H9 (cell line): Measurements from ENCODE around the gene VWDE. TPM values are rescaled to one million over a fixed set of nuclear protein-coding genes. Genes with fewer than 3 reads are reported as not detected.

ENCODE experiments used
- DNase-seq: peaks from one replicate; pipeline ENCODE4 v3.0.0-alpha.2; 2017
- H2AFZ ChIP-seq: one replicate; pipeline ENCODE4 v1.6.1; 2013; ENCODE audit warnings: mild to moderate bottlenecking, low read length, control low read depth, moderate library complexity
- H2AK5ac ChIP-seq: 2 replicates; pipeline ENCODE4 v1.6.1; 2013; ENCODE audit warnings: low read length, control low read depth, mixed read lengths; ENCODE audit not compliant: insufficient read length
- H2BK120ac ChIP-seq: one replicate; pipeline ENCODE4 v1.6.1; 2013; ENCODE audit warnings: low read depth, mild to moderate bottlenecking, low read length, control low read depth, inconsistent platforms; ENCODE audit not compliant: poor library complexity, severe bottlenecking
- H2BK12ac ChIP-seq: 2 replicates; pipeline ENCODE4 v1.6.1; 2013; ENCODE audit warnings: low read length, control low read depth, mixed read lengths, low read depth; ENCODE audit not compliant: insufficient read length
- H2BK15ac ChIP-seq: 2 replicates; pipeline ENCODE4 v1.6.1; 2013; ENCODE audit warnings: low read depth, low read length, control low read depth
- H2BK20ac ChIP-seq: one replicate; pipeline ENCODE4 v1.6.1; 2013; ENCODE audit warnings: low read depth, mild to moderate bottlenecking, low read length, control low read depth, inconsistent platforms; ENCODE audit not compliant: poor library complexity, severe bottlenecking
- H2BK5ac ChIP-seq: 2 replicates; pipeline ENCODE4 v1.6.1; 2013; ENCODE audit warnings: low read length, control low read depth, mixed read lengths; ENCODE audit not compliant: insufficient read length
- H3K14ac ChIP-seq: 2 replicates; pipeline ENCODE4 v1.6.1; 2013; ENCODE audit warnings: low read length, control low read depth; ENCODE audit not compliant: insufficient read depth
- H3K18ac ChIP-seq: 2 replicates; pipeline ENCODE4 v1.6.1; 2013; ENCODE audit warnings: low read depth, mild to moderate bottlenecking, mixed read lengths, low read length, control low read depth; ENCODE audit not compliant: insufficient read length
- H3K23ac ChIP-seq: 2 replicates; pipeline ENCODE4 v1.6.1; 2013; ENCODE audit warnings: low read length, control low read depth, mixed read lengths, low read depth; ENCODE audit not compliant: insufficient read length
- H3K23me2 ChIP-seq: 2 replicates; pipeline ENCODE4 v1.6.1; 2013; ENCODE audit warnings: low read depth, mild to moderate bottlenecking, mixed read lengths, low read length, control low read depth; ENCODE audit not compliant: insufficient read length, poor library complexity, severe bottlenecking
- H3K27ac ChIP-seq: 2 replicates; pipeline ENCODE4 v1.5.1; 2013; ENCODE audit warnings: low read length, control low read depth, mixed read lengths, low read depth; ENCODE audit not compliant: insufficient read length
- H3K27me3 ChIP-seq: 2 replicates; pipeline ENCODE4 v1.6.1; 2013; ENCODE audit warnings: low read length, control low read depth, inconsistent platforms; ENCODE audit not compliant: insufficient read depth
- H3K4ac ChIP-seq: 2 replicates; pipeline ENCODE4 v1.6.1; 2013; ENCODE audit warnings: low read depth, mild to moderate bottlenecking, control low read depth, inconsistent platforms, low read length, moderate library complexity
- H3K4me1 ChIP-seq: 2 replicates; pipeline ENCODE4 v1.6.1; 2013; ENCODE audit warnings: low read length, control low read depth, inconsistent platforms; ENCODE audit not compliant: insufficient read depth
- H3K4me2 ChIP-seq: 2 replicates; pipeline ENCODE4 v1.6.1; 2013; ENCODE audit warnings: low read length, control low read depth, mixed read lengths; ENCODE audit not compliant: insufficient read length, insufficient read depth
- H3K56ac ChIP-seq: 2 replicates; pipeline ENCODE4 v1.6.1; 2013; ENCODE audit warnings: low read depth, mild to moderate bottlenecking, mixed read lengths, low read length, control low read depth; ENCODE audit not compliant: insufficient read length
- H3K79me1 ChIP-seq: 2 replicates; pipeline ENCODE4 v1.6.1; 2013; ENCODE audit warnings: low read depth, mild to moderate bottlenecking, moderate library complexity, low read length, control low read depth, inconsistent platforms; ENCODE audit not compliant: insufficient read depth, poor library complexity, severe bottlenecking
- H3K79me2 ChIP-seq: 2 replicates; pipeline ENCODE4 v1.6.1; 2013; ENCODE audit warnings: low read length, control low read depth, inconsistent platforms; ENCODE audit not compliant: insufficient read depth
- H3K9ac ChIP-seq: 2 replicates; pipeline ENCODE4 v1.6.1; 2013; ENCODE audit warnings: low read length, control low read depth, mixed read lengths; ENCODE audit not compliant: insufficient read length; ENCODE audit errors: extremely low read depth
- H3K9me3 ChIP-seq: one replicate; pipeline ENCODE4 v1.6.1; 2013; ENCODE audit warnings: low read depth, low read length, inconsistent platforms; ENCODE audit not compliant: control insufficient read depth
- H3T11ph ChIP-seq: one replicate; pipeline ENCODE4 v1.6.1; 2013; ENCODE audit warnings: mild to moderate bottlenecking, low read length, control low read depth, inconsistent platforms
- H4K20me1 ChIP-seq: one replicate; pipeline ENCODE4 v1.6.1; 2013; ENCODE audit not compliant: control insufficient read depth, insufficient read length, insufficient read depth
- H4K5ac ChIP-seq: 2 replicates; pipeline ENCODE4 v1.6.1; 2013; ENCODE audit warnings: low read depth, mild to moderate bottlenecking, mixed read lengths, low read length, control low read depth; ENCODE audit not compliant: insufficient read length
- H4K8ac ChIP-seq: replicated peaks from 2 replicates; pipeline ENCODE4 v1.6.1; 2013; ENCODE audit warnings: low read length, control low read depth, mixed read lengths, low read depth; ENCODE audit not compliant: insufficient read length
- H4K91ac ChIP-seq: 2 replicates; pipeline ENCODE4 v1.6.1; 2013; ENCODE audit warnings: low read depth, mild to moderate bottlenecking, moderate library complexity, mixed read lengths, low read length, control low read depth; ENCODE audit not compliant: insufficient read length
- H3K27ac Mint-ChIP-seq, 3 experiments: 2 replicates in 2 of 3; 3 replicates in 1 of 3; pipeline ENCODE4 v1.8.0; 2020 to 2021; ENCODE audit warnings: mixed read lengths in 3 of 3, mild to moderate bottlenecking in 1 of 3, moderate library complexity in 1 of 3
- H3K27me3 Mint-ChIP-seq: 2 replicates; pipeline ENCODE4 v1.8.0; 2021; ENCODE audit warnings: low read depth, mild to moderate bottlenecking, moderate library complexity, mixed read lengths
- H3K36me3 Mint-ChIP-seq, 3 experiments: 2 replicates in 2 of 3; 3 replicates in 1 of 3; pipeline ENCODE4 v1.8.0; 2020 to 2021; ENCODE audit warnings: low read depth in 3 of 3, mixed read lengths in 3 of 3; ENCODE audit not compliant: insufficient read depth in 1 of 3
- H3K4me1 Mint-ChIP-seq, 2 experiments: 2 replicates each; pipeline ENCODE4 v1.8.0; 2020; ENCODE audit warnings: mixed read lengths in 2 of 2
- H3K4me3 Mint-ChIP-seq, 2 experiments: 2 replicates in 1 of 2; 3 replicates in 1 of 2; pipeline ENCODE4 v1.8.0; 2020 to 2021; ENCODE audit warnings: mild to moderate bottlenecking in 2 of 2, mixed read lengths in 2 of 2, moderate library complexity in 1 of 2
- H3K9me3 Mint-ChIP-seq, 2 experiments: 2 replicates in 1 of 2; 3 replicates in 1 of 2; pipeline ENCODE4 v1.8.0; 2020; ENCODE audit warnings: mild to moderate bottlenecking in 2 of 2, mixed read lengths in 2 of 2, moderate library complexity in 1 of 2
- WGBS: extraction: QIAGEN DNeasy Blood & Tissue Kit; methylation state at CpG from one replicate; pipeline ENCODE4 v1.1.7; 2013; ENCODE audit warnings: missing lambda C conversion rate, low lambda C conversion rate, mixed read lengths; ENCODE audit not compliant: insufficient read length; ENCODE audit errors: extremely low coverage; 5-methylcytosine and 5-hydroxymethylcytosine counted together
- total RNA-seq: library from RNA; stranded (reverse); gene quantifications from 2 replicates; pipeline ENCODE4 v1.2.1, GENCODE V29; 2021
- TF ChIP-seq, protein P1 (sequence below): fragments of 200-600 bp; sonication (generic); conservative IDR thresholded peaks from 3 replicates; pipeline ENCODE4 v1.8.0; 2021; ENCODE audit warnings: antibody characterized with exemption, mild to moderate bottlenecking

The VWDE gene
- total RNA-seq, 1 experiment from 2014 or later, result 18.1 TPM

DNA sequence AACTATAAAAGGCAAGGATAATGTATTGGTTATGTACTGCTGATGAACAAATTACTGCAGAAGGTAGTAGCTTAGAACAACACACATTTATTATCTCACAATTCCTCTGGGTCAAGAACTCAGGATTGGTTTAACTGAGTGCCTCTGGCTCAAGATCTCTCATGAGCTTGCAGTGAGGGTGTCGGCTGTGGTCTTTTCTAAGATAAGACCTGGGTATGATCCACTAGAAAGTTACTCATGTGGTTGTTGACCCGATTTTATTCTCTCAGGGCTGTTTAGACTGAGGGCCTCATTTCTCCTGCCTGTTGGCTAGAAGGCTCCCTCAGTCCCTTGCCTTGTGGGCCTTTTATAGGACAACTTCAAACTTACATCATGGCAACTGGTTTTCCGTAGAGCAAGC, 86.7 kb downstream of the VWDE start:
- no peaks in the 10 kb centered on the region for H3K79me1 ChIP-seq
- Mint-ChIP-seq H3K36me3 (peaks cover 0 to 5% (median 4%) of the 10 kb centered on the region in 3 experiments; a peak in 3 of 7 replicates), H3K9me3 (peaks cover 0 to 2% of the 10 kb centered on the region in 2 experiments; a peak in 1 of 5 replicates), H3K27me3 (no peaks in the 10 kb centered on the region), H3K4me3 (no peak overlapping the region), H3K27ac (peak overlapping the region; percentile 44 to 66 (median 54); a peak in 5 of 7 replicates), H3K4me1 (peaks cover 4% of the 10 kb centered on the region in 2 experiments; a peak in 3 of 4 replicates)
- H3K9me3 ChIP-seq, result no peaks in the 10 kb centered on the region
- H3K4me2 ChIP-seq, result no peak overlapping the region
- H3K4me1 ChIP-seq, result no peaks in the 10 kb centered on the region
- no peak overlapping the region for H2BK15ac ChIP-seq
- TF ChIP-seq, protein P1, sequence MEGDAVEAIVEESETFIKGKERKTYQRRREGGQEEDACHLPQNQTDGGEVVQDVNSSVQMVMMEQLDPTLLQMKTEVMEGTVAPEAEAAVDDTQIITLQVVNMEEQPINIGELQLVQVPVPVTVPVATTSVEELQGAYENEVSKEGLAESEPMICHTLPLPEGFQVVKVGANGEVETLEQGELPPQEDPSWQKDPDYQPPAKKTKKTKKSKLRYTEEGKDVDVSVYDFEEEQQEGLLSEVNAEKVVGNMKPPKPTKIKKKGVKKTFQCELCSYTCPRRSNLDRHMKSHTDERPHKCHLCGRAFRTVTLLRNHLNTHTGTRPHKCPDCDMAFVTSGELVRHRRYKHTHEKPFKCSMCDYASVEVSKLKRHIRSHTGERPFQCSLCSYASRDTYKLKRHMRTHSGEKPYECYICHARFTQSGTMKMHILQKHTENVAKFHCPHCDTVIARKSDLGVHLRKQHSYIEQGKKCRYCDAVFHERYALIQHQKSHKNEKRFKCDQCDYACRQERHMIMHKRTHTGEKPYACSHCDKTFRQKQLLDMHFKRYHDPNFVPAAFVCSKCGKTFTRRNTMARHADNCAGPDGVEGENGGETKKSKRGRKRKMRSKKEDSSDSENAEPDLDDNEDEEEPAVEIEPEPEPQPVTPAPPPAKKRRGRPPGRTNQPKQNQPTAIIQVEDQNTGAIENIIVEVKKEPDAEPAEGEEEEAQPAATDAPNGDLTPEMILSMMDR, result no peak
- no peak overlapping the region for H3K18ac ChIP-seq
- H3K27ac ChIP-seq, result no peak overlapping the region
- no peak overlapping the region for H3K9ac ChIP-seq
- no peak overlapping the region for H3K14ac ChIP-seq
- H4K5ac ChIP-seq, result no peak overlapping the region
- H3K79me2 ChIP-seq, result no peaks in the 10 kb centered on the region
- WGBS, result no CpG with 5 or more reads among the region's 3 CpGs
- no peaks in the 10 kb centered on the region for H3K27me3 ChIP-seq
- H4K8ac ChIP-seq, result no peak overlapping the region
- H2BK20ac ChIP-seq, result no peak overlapping the region
- H3K23ac ChIP-seq, result no peak overlapping the region
- H2AFZ ChIP-seq, result no peak overlapping the region
- no peak for DNase-seq
- no peak overlapping the region for H3T11ph ChIP-seq
- H3K56ac ChIP-seq, result no peak overlapping the region
- no peak overlapping the region for H2AK5ac ChIP-seq
- H3K23me2 ChIP-seq, result no peaks in the 10 kb centered on the region
- no peak overlapping the region for H2BK5ac ChIP-seq
- no peak overlapping the region for H2BK120ac ChIP-seq
- no peak overlapping the region for H4K91ac ChIP-seq
- H2BK12ac ChIP-seq, result no peak overlapping the region
- H3K4ac ChIP-seq, result no peak overlapping the region
- no peaks in the 10 kb centered on the region for H4K20me1 ChIP-seq
